GM12875 (cell line): Measurements from ENCODE around the gene BAIAP2.

Experiments used
- H3K4me3 ChIP-seq: one replicate; pipeline ENCODE4 v1.5.1; 2011; ENCODE audit warnings: low read depth, low read length, control low read depth
- CTCF ChIP-seq: IDR thresholded peaks from 2 replicates; pipeline ENCODE4 v1.5.1; 2011; ENCODE audit warnings: low read depth, mild to moderate bottlenecking, control low read depth, inconsistent platforms, low read length, moderate library complexity, borderline replicate concordance; ENCODE audit not compliant: insufficient read depth

Gene BAIAP2

GRCh38 chr17:80998118-80998747, 36.7 kb upstream of the BAIAP2 start:
- TF ChIP-seq CTCF = no peak
- H3K4me3 ChIP-seq = no peak overlapping the region

- TF ChIP-seq CTCF = no peak
- H3K4me3 ChIP-seq = no peak overlapping the region
Observed at GRCh38 chr17:80998748-80999535, 36.0 kb upstream of the BAIAP2 start.

GRCh38 chr17:80999536-81000333, 35.2 kb upstream of the BAIAP2 start:
- no peak overlapping the region for H3K4me3 ChIP-seq
- TF ChIP-seq CTCF = no peak

- TF ChIP-seq CTCF = no peak
- H3K4me3 ChIP-seq = no peak overlapping the region
Observed at GRCh38 chr17:81000334-81000630, 34.7 kb upstream of the BAIAP2 start.

- TF ChIP-seq CTCF = no peak
- no peak overlapping the region for H3K4me3 ChIP-seq
Observed at GRCh38 chr17:81000631-81001357, 34.2 kb upstream of the BAIAP2 start.

- H3K4me3 ChIP-seq = no peak overlapping the region
- no peak for TF ChIP-seq CTCF
Observed at GRCh38 chr17:81002013-81002384, 33.0 kb upstream of the BAIAP2 start.
